GM23248 (cell line): Measurements from ENCODE around the gene DNM1. TPM values are rescaled to one million over a fixed set of nuclear protein-coding genes. Genes with fewer than 3 reads are reported as not detected.

Experiments used
- DNase-seq: peaks from one replicate; pipeline ENCODE4 v3.0.0-alpha.2; 2015
- H2AFZ ChIP-seq: fragments of 200-600 bp; sonication (generic); 2 replicates; pipeline ENCODE4 v1.6.1; 2016; ENCODE audit warnings: antibody characterized with exemption
- H3F3A ChIP-seq: fragments of 200-600 bp; sonication (generic); 2 replicates; pipeline ENCODE4 v1.6.1; 2016; ENCODE audit warnings: mild to moderate bottlenecking, antibody characterized with exemption, mixed run types; ENCODE audit not compliant: insufficient read depth
- H3K27ac ChIP-seq: fragments of 200-600 bp; sonication (generic); 2 replicates; pipeline ENCODE4 v1.5.1; 2016; ENCODE audit warnings: mild to moderate bottlenecking
- H3K27me3 ChIP-seq: fragments of 200-600 bp; sonication (generic); replicated peaks from 2 replicates; pipeline ENCODE4 v1.6.1; 2016; ENCODE audit warnings: mild to moderate bottlenecking; ENCODE audit not compliant: insufficient read depth
- H3K36me3 ChIP-seq: fragments of 200-600 bp; sonication (generic); 2 replicates; pipeline ENCODE4 v1.6.1; 2016; ENCODE audit warnings: low read depth, mild to moderate bottlenecking
- H3K4me1 ChIP-seq: fragments of 200-600 bp; sonication (generic); 2 replicates; pipeline ENCODE4 v1.6.1; 2016; ENCODE audit warnings: mild to moderate bottlenecking; ENCODE audit not compliant: insufficient read depth
- H3K4me2 ChIP-seq: fragments of 200-600 bp; sonication (generic); one replicate; pipeline ENCODE4 v1.6.1; 2016; ENCODE audit warnings: mild to moderate bottlenecking; ENCODE audit not compliant: unreplicated experiment
- H3K4me3 ChIP-seq: fragments of 200-600 bp; sonication (generic); 2 replicates; pipeline ENCODE4 v1.5.1; 2016; ENCODE audit warnings: mild to moderate bottlenecking
- H3K79me2 ChIP-seq: fragments of 200-600 bp; sonication (generic); 2 replicates; pipeline ENCODE4 v1.6.1; 2016; ENCODE audit warnings: mild to moderate bottlenecking; ENCODE audit not compliant: insufficient read depth
- H3K9ac ChIP-seq: fragments of 200-600 bp; sonication (generic); 2 replicates; pipeline ENCODE4 v1.6.1; 2016; ENCODE audit warnings: mild to moderate bottlenecking
- H3K9me2 ChIP-seq: fragments of 200-600 bp; sonication (generic); 2 replicates; pipeline ENCODE4 v1.6.1; 2016; ENCODE audit warnings: mixed run types, mild to moderate bottlenecking, moderate library complexity; ENCODE audit not compliant: insufficient read depth
- H3K9me3 ChIP-seq: fragments of 200-600 bp; sonication (generic); one replicate; pipeline ENCODE4 v1.6.1; 2017; ENCODE audit warnings: low read depth
- H4K20me1 ChIP-seq: fragments of 200-600 bp; sonication (generic); 2 replicates; pipeline ENCODE4 v1.6.0; 2016; ENCODE audit not compliant: insufficient read depth
- EZH2 ChIP-seq: fragments of 200-600 bp; sonication (generic); IDR thresholded peaks from 2 replicates; pipeline ENCODE4 v1.6.1; 2018; ENCODE audit warnings: antibody characterized with exemption, mild to moderate bottlenecking; ENCODE audit not compliant: insufficient read depth, poor library complexity, severe bottlenecking
- EZH2phosphoT487 ChIP-seq: fragments of 200-600 bp; sonication (generic); IDR thresholded peaks from 2 replicates; pipeline ENCODE4 v1.6.1; 2018; ENCODE audit warnings: antibody characterized with exemption, moderate library complexity, mild to moderate bottlenecking, low read depth; ENCODE audit not compliant: insufficient read depth
- WGBS, 2 experiments: methylation state at CpG; one replicate each; pipeline ENCODE4 v1.1.6; 2015 to 2017; ENCODE audit warnings: low lambda C conversion rate in 2 of 2, low coverage in 1 of 2; ENCODE audit errors: missing lambda C conversion rate in 2 of 2; 5-methylcytosine and 5-hydroxymethylcytosine counted together
- in situ Hi-C: fragments of 300-500 bp; cut with MboI; formaldehyde crosslinking; loops from 2 replicates; pipeline ENCODE4 v1.15.0; 2020
- polyA plus RNA-seq: library from polyadenylated mRNA; unstranded; fragments of >200 nt; fragmentation: Nextera tagmentation; extraction: Ambion mirVana; gene quantifications from 2 replicates; pipeline ENCODE4 v1.2.1, GENCODE V29; 2016
- total RNA-seq: library from RNA; depleted of rRNA; stranded (reverse); fragments of >200 nt; shearing (Covaris generic); gene quantifications from 2 replicates; pipeline ENCODE4 v1.2.3, GENCODE V29; 2014

The DNM1 gene
- total and polyA plus RNA-seq, 2 experiments from 2014 or later = 12.1 to 19.0 TPM

DNA sequence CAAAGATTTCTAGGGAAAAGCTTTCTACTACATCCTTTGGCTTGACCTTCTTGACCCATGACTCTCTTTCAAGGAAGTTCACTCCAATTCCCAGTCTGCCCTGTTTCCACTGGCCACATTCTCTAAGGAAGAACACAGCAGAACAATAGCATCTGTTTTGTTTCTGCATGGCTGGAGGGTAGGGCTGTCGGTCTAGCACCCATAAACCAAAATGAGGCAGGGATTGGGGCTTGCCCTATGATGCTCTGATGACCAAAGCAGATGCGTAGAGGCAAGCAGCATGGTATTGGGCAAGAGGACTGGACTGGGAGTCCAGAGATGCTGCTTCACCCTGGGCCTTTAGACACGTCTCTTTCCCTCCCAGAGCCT, 48.5 kb downstream of the DNM1 start:
- H3K4me3 ChIP-seq = no peak overlapping the region
- H3K9ac ChIP-seq = no peak overlapping the region
- no peaks in the 10 kb centered on the region for H3K27me3 ChIP-seq
- 82 to 86% methylated on average over 3 of the region's 3 CpGs for WGBS, 2 experiments
- no peaks in the 10 kb centered on the region for H3K9me3 ChIP-seq
- no peaks in the 10 kb centered on the region for H3K79me2 ChIP-seq
- no peak overlapping the region for H3K27ac ChIP-seq
- H3K4me1 ChIP-seq = no peaks in the 10 kb centered on the region
- H2AFZ ChIP-seq = no peak overlapping the region
- DNase-seq = peak; percentile 33
- TF ChIP-seq EZH2 (no peak), EZH2phosphoT487 (no peak)
- no peak overlapping the region for H3K4me2 ChIP-seq
- 0 out of 2 replicates have a peak, but pooled peaks cover 13% of the 10 kb centered on the region for H3F3A ChIP-seq
- in situ Hi-C loops = no loop called here
- H3K9me2 ChIP-seq = no peaks in the 10 kb centered on the region
- H4K20me1 ChIP-seq = no peaks in the 10 kb centered on the region
- peaks cover 3% of the 10 kb centered on the region for H3K36me3 ChIP-seq

DNA sequence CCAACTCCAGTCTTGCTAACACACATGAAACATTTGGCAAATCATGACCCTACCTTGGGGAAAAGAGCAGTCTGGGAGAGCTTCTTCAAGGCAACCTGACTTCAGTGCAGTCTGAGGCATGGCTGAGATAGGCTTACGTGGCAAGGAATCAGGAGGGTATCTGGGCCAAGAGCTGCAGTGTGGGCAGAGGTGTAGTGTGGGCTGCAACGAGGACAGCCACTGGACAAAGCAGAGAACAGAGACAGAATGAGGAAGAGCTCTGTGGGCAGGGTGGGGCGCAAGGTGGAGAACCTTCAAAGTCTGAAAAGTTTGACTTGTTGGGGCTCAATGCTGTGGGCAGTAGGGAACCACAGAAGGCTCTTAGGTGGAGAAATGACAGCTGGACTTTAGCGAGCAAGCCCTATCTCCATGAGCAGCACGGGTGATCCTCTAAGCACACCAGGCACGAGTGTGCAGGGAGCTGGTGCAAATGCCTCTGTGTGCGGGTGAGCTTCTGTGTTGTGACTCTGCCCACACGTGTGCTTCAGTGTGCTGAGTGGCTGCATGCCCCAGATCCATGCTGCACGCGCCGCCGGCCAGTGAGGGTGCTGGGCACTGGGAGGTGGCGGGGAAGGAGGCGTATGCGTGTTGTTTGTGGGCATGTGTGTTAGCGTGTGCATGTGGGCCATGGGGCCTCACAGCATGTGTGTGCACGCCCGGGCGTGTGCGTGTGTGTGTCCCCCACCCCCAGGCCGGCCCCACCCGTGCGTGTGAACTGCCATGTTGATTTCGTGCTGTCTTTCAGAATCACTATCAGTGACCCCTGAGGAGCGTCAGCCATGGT, 49.3 kb downstream of the DNM1 start:
- no peak overlapping the region for H3K4me2 ChIP-seq
- H3K9me3 ChIP-seq = no peaks in the 10 kb centered on the region
- no peak for DNase-seq
- no peak overlapping the region for H3K4me3 ChIP-seq
- no peaks in the 10 kb centered on the region for H3K79me2 ChIP-seq
- H3K27ac ChIP-seq = no peak overlapping the region
- no peak overlapping the region for H3K9ac ChIP-seq
- no peaks in the 10 kb centered on the region for H3K27me3 ChIP-seq
- no peak overlapping the region for H2AFZ ChIP-seq
- H3K4me1 ChIP-seq = no peaks in the 10 kb centered on the region
- peaks cover 7% of the 10 kb centered on the region for H3K36me3 ChIP-seq
- TF ChIP-seq EZH2phosphoT487 = no peak
- no peak for TF ChIP-seq EZH2
- WGBS, 2 experiments = 80 to 83% methylated on average over 24 to 25 of the region's 25 CpGs
- peaks cover 20% of the 10 kb centered on the region; the same call in 1 of the 2 replicates for H3F3A ChIP-seq
- H4K20me1 ChIP-seq = no peaks in the 10 kb centered on the region
- in situ Hi-C loops = no loop called here
- H3K9me2 ChIP-seq = no peaks in the 10 kb centered on the region

- no peak for TF ChIP-seq EZH2
- TF ChIP-seq EZH2phosphoT487 = no peak
Observed at GRCh38 chr9:128253140-128253990, 50.2 kb downstream of the DNM1 start.

DNA sequence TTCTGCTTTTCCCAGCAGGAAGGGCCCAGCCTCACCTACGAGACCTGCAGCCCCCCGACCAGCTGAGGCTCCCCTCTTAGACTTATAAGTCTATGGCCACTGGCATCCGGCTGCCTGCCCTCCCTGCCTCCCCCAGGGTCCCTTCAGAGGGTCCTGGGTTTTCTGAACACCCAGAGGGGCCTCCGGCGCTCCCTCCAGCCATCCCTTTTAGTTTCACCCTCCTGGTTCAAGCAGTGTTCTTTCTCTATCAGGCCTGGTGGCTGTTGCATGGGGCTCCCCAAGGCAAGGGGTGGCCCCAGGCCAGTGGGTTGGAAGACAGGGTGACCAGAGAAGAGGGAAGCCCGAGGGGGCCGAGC, 50.8 kb downstream of the DNM1 start:
- H3K4me1 ChIP-seq = no peaks in the 10 kb centered on the region
- H2AFZ ChIP-seq = no peak overlapping the region
- no peak overlapping the region for H3K4me3 ChIP-seq
- no peak overlapping the region for H3K9ac ChIP-seq
- no peaks in the 10 kb centered on the region for H3K79me2 ChIP-seq
- peaks cover 14% of the 10 kb centered on the region for H3K36me3 ChIP-seq
- no peaks in the 10 kb centered on the region for H3K27me3 ChIP-seq
- H4K20me1 ChIP-seq = no peaks in the 10 kb centered on the region
- peaks cover 24% of the 10 kb centered on the region; the same call in 1 of the 2 replicates for H3F3A ChIP-seq
- DNase-seq = no peak
- H3K4me2 ChIP-seq = no peak overlapping the region
- in situ Hi-C loops = no loop called here
- no peaks in the 10 kb centered on the region for H3K9me3 ChIP-seq
- no peak overlapping the region for H3K27ac ChIP-seq
- no peaks in the 10 kb centered on the region for H3K9me2 ChIP-seq
- TF ChIP-seq EZH2 = no peak
- TF ChIP-seq EZH2phosphoT487 = no peak
- 88 to 98% methylated on average over 6 to 7 of the region's 7 CpGs for WGBS, 2 experiments

More at GRCh38 chr9:128253140-128253990, 50.2 kb downstream of the DNM1 start:
- Histone ChIP-seq H3K9ac (no peak overlapping the region), H3K27me3 (no peaks in the 10 kb centered on the region), H3K4me2 (no peak overlapping the region), H3K9me2 (no peaks in the 10 kb centered on the region), H3K9me3 (no peaks in the 10 kb centered on the region), H3F3A (peaks cover 24% of the 10 kb centered on the region; the same call in 1 of the 2 replicates), H3K4me3 (no peak overlapping the region), H3K27ac (no peak overlapping the region), H3K36me3 (peaks cover 11% of the 10 kb centered on the region), H3K79me2 (no peaks in the 10 kb centered on the region), H2AFZ (no peak overlapping the region), H3K4me1 (no peaks in the 10 kb centered on the region), H4K20me1 (no peaks in the 10 kb centered on the region)
- in situ Hi-C loops = no loop called here
- 78 to 81% methylated on average over 23 to 31 of the region's 31 CpGs for whole genome bisulfite sequencing, 2 experiments
- no peak for DNase-seq
